GM10248 (cell line): ENCODE measurements around the gene RPL7A.

Experiments used
- CTCF ChIA-PET: fragments of 300-600 bp; sonication (Branson Sonifier 250); formaldehyde crosslinking; extraction: SDS; loops from one replicate; lab custom pipeline; 2021; ENCODE audit warnings: antibody characterized with exemption; lab: Yijun Ruan, JAX
- POLR2A ChIA-PET: fragments of 350-650 bp; sonication (Branson Sonifier 250); formaldehyde crosslinking; extraction: SDS; loops from one replicate; lab custom pipeline; 2020; ENCODE audit warnings: antibody characterized with exemption; lab: Yijun Ruan, JAX
- DNase-seq: peaks from one replicate; pipeline ENCODE4 v3.0.0; 2012; ENCODE audit errors: extremely low spot score
- CTCF ChIP-seq: IDR thresholded peaks from 2 replicates; pipeline ENCODE4 v1.5.1; 2012; ENCODE audit warnings: mild to moderate bottlenecking, low read depth; ENCODE audit errors: extremely low read depth, missing control alignments, control extremely low read depth

The RPL7A gene

GRCh38 chr9:133366435-133366834, 18.4 kb downstream of the RPL7A start:
- no peak for TF ChIP-seq CTCF
- ChIA-PET POLR2A (interaction anchor here (1.2 to 2.6 kb wide), 2 partner anchors 10 to 19 kb away, joined by 5 to 9 read pairs; partner anchors contain the start of genes MED22, RPL7A, SURF1 and SURF2), CTCF (interaction anchor here (1.2 kb wide), 1 partner anchor 10 kb away, joined by 6 read pairs; the partner anchor contains the start of genes SURF1 and SURF2)
- DNase-seq, result no peak

GRCh38 chr9:133367221-133367620, 19.2 kb downstream of the RPL7A start:
- no peak for TF ChIP-seq CTCF
- CTCF ChIA-PET, result interaction anchor here (1.0 to 1.8 kb wide), 2 partner anchors 8 to 112 kb away, joined by 3 to 4 read pairs; no protein-coding TSS in a partner anchor
- POLR2A ChIA-PET, result interaction anchor here (1.2 to 2.6 kb wide), 2 partner anchors 11 to 19 kb away, joined by 5 to 9 read pairs; partner anchors contain the start of genes MED22, RPL7A, SURF1 and SURF2
- DNase-seq, result no peak

- POLR2A ChIA-PET, result interaction anchor here (2.6 kb wide), 1 partner anchor 11 kb away, joined by 9 read pairs; the partner anchor contains the start of genes SURF1 and SURF2
- DNase-seq, result no peak
- CTCF ChIA-PET, result interaction anchor here (1.0 to 1.8 kb wide), 2 partner anchors 8 to 112 kb away, joined by 3 to 4 read pairs; no protein-coding TSS in a partner anchor
- no peak for TF ChIP-seq CTCF
Measured at GRCh38 chr9:133367778-133368177, 19.8 kb downstream of the RPL7A start.

GRCh38 chr9:133368249-133368881, 20.3 kb downstream of the RPL7A start:
- ChIA-PET CTCF (interaction anchor here (1.0 to 1.8 kb wide), 2 partner anchors 9 to 111 kb away, joined by 3 to 4 read pairs; no protein-coding TSS in a partner anchor), POLR2A (no interaction called here)
- DNase-seq, result no peak
- TF ChIP-seq CTCF, result no peak

GRCh38 chr9:133369422-133369821, 21.4 kb downstream of the RPL7A start:
- TF ChIP-seq CTCF, result no peak
- DNase-seq, result no peak
- ChIA-PET CTCF (no interaction called here), POLR2A (no interaction called here)

- ChIA-PET POLR2A (interaction anchor here (3.1 kb wide), 1 partner anchor 15 kb away, joined by 21 read pairs; the partner anchor contains the start of genes SURF1 and SURF2), CTCF (interaction anchor here (1.5 kb wide), 1 partner anchor 30 kb away, joined by 4 read pairs; no protein-coding TSS in a partner anchor)
- TF ChIP-seq CTCF, result no peak
- no peak for DNase-seq
Measured at GRCh38 chr9:133369933-133370332, 21.9 kb downstream of the RPL7A start.
